ENCODE results near the gene GRM4. TPM values are rescaled to one million over a fixed set of nuclear protein-coding genes. Genes with fewer than 3 reads are reported as not detected.

GRM4 gene
- total RNA-seq, 6 experiments from 2014 or later, result not detected

- no peak overlapping the region for H3K27ac ChIP-seq
- intact Hi-C loops (cut with DNase I), result no loop called here
- peaks cover 0 to 10% of the 10 kb centered on the region in 2 donors for H3K27me3 ChIP-seq
- no peaks in the 10 kb centered on the region for H3K36me3 ChIP-seq
- H3K4me3 ChIP-seq, result no peak overlapping the region
- H3K4me1 ChIP-seq, result peaks cover 0 to 13% (median 2%) of the 10 kb centered on the region in 4 donors
- no peak for ATAC-seq
- 56% methylated on average over 8 of the region's 8 CpGs for WGBS (ENCODE audit: insufficient coverage, low coverage, low lambda C conversion rate, missing lambda C conversion rate)
- TF ChIP-seq POLR2A (IDR thresholded peaks at IDR 0.05), result no peak
- no peak for TF ChIP-seq CTCF (IDR thresholded peaks at IDR 0.05)
- no peak for DNase-seq
- H3K9me3 ChIP-seq, result no peaks in the 10 kb centered on the region
Measured at GRCh38 chr6:34148631-34149451, 3.0 kb upstream of the GRM4 start.

GRCh38 chr6:34147906-34148630 is 2.2 kb upstream of the GRM4 start:
- WGBS (ENCODE audit: insufficient coverage, low coverage, low lambda C conversion rate, missing lambda C conversion rate), result 71% methylated on average over 9 of the region's 13 CpGs
- intact Hi-C loops (cut with DNase I), result no loop called here
- TF ChIP-seq POLR2A (IDR thresholded peaks at IDR 0.05) (no peak), CTCF (IDR thresholded peaks at IDR 0.05) (no peak)
- H3K27me3 ChIP-seq, result peaks cover 0 to 18% of the 10 kb centered on the region in 2 donors
- peak in 1 of 3 donors; percentile 42 for DNase-seq
- H3K9me3 ChIP-seq, result no peaks in the 10 kb centered on the region
- H3K4me3 ChIP-seq, result no peak overlapping the region
- H3K4me1 ChIP-seq, result peaks cover 0 to 16% (median 2%) of the 10 kb centered on the region in 4 donors
- no peak overlapping the region for H3K27ac ChIP-seq
- no peak for ATAC-seq
- no peaks in the 10 kb centered on the region for H3K36me3 ChIP-seq

- DNase-seq, result no peak
- 73% methylated on average over 10 of the region's 10 CpGs for WGBS (ENCODE audit: insufficient coverage, low coverage, low lambda C conversion rate, missing lambda C conversion rate)
- H3K4me3 ChIP-seq, result no peak overlapping the region
- peaks cover 0 to 23% of the 10 kb centered on the region in 2 donors for H3K27me3 ChIP-seq
- peaks cover 0 to 16% (median 2%) of the 10 kb centered on the region in 4 donors for H3K4me1 ChIP-seq
- no peaks in the 10 kb centered on the region for H3K9me3 ChIP-seq
- no peaks in the 10 kb centered on the region for H3K36me3 ChIP-seq
- ATAC-seq, result no peak
- intact Hi-C loops (cut with DNase I), result no loop called here
- H3K27ac ChIP-seq, result no peak overlapping the region
- TF ChIP-seq POLR2A (IDR thresholded peaks at IDR 0.05) (no peak), CTCF (IDR thresholded peaks at IDR 0.05) (no peak)
Measured at GRCh38 chr6:34146801-34147592, 1.1 kb upstream of the GRM4 start.

- Histone ChIP-seq H3K4me1 (peaks cover 0 to 16% (median 2%) of the 10 kb centered on the region in 4 donors), H3K36me3 (no peaks in the 10 kb centered on the region), H3K27ac (no peak overlapping the region), H3K27me3 (peaks cover 0 to 28% of the 10 kb centered on the region in 2 donors), H3K4me3 (peak overlapping the region in 1 of 3 donors; percentile 19), H3K9me3 (no peaks in the 10 kb centered on the region)
- peak; percentile 39 to 69 (median 50) for ATAC-seq
- intact Hi-C loops (cut with DNase I), result no loop called here
- 2% methylated on average over 40 of the region's 100 CpGs for WGBS (ENCODE audit: insufficient coverage, low coverage, low lambda C conversion rate, missing lambda C conversion rate)
- TF ChIP-seq POLR2A (IDR thresholded peaks at IDR 0.05) (no peak), CTCF (IDR thresholded peaks at IDR 0.05) (no peak)
- DNase-seq, result peak in 1 of 3 donors; percentile 53
Measured at GRCh38 chr6:34145161-34146020, 496 bp downstream of the GRM4 start.

All from right lobe of liver (tissue), 6 donors.